HL-60 (cell line): ENCODE measurements around the gene GRIP2.

ENCODE experiments used
- CTCF ChIP-seq: IDR thresholded peaks from one replicate; pipeline ENCODE4 v1.5.1; 2011; ENCODE audit warnings: low read length, control low read depth, inconsistent platforms; ENCODE audit not compliant: insufficient read depth
- GABPA ChIP-seq: IDR thresholded peaks from 2 replicates; pipeline ENCODE4 v1.6.1; 2012; ENCODE audit warnings: low read depth
- TF ChIP-seq, protein P1 (sequence below): IDR thresholded peaks from 2 replicates; pipeline ENCODE4 v1.6.1; 2012; ENCODE audit warnings: low read depth; ENCODE audit not compliant: insufficient replicate concordance

GRCh38 chr3:14536055-14536815 is 3.9 kb downstream of the GRIP2 start:
- no peak for TF ChIP-seq CTCF
- TF ChIP-seq, protein P1, sequence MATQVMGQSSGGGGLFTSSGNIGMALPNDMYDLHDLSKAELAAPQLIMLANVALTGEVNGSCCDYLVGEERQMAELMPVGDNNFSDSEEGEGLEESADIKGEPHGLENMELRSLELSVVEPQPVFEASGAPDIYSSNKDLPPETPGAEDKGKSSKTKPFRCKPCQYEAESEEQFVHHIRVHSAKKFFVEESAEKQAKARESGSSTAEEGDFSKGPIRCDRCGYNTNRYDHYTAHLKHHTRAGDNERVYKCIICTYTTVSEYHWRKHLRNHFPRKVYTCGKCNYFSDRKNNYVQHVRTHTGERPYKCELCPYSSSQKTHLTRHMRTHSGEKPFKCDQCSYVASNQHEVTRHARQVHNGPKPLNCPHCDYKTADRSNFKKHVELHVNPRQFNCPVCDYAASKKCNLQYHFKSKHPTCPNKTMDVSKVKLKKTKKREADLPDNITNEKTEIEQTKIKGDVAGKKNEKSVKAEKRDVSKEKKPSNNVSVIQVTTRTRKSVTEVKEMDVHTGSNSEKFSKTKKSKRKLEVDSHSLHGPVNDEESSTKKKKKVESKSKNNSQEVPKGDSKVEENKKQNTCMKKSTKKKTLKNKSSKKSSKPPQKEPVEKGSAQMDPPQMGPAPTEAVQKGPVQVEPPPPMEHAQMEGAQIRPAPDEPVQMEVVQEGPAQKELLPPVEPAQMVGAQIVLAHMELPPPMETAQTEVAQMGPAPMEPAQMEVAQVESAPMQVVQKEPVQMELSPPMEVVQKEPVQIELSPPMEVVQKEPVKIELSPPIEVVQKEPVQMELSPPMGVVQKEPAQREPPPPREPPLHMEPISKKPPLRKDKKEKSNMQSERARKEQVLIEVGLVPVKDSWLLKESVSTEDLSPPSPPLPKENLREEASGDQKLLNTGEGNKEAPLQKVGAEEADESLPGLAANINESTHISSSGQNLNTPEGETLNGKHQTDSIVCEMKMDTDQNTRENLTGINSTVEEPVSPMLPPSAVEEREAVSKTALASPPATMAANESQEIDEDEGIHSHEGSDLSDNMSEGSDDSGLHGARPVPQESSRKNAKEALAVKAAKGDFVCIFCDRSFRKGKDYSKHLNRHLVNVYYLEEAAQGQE: no peak
- TF ChIP-seq GABPA: no peak
